ENCODE measurements around the gene MTA3. TPM values are rescaled to one million over a fixed set of nuclear protein-coding genes. Genes with fewer than 3 reads are reported as not detected.

The MTA3 gene
- total and polyA plus RNA-seq, 9 of the 15 experiments (the other 6 are each of a cell fraction or from before 2014, with no cell fraction given) = 12.4 to 39.6 (median 23.5) TPM

DNA sequence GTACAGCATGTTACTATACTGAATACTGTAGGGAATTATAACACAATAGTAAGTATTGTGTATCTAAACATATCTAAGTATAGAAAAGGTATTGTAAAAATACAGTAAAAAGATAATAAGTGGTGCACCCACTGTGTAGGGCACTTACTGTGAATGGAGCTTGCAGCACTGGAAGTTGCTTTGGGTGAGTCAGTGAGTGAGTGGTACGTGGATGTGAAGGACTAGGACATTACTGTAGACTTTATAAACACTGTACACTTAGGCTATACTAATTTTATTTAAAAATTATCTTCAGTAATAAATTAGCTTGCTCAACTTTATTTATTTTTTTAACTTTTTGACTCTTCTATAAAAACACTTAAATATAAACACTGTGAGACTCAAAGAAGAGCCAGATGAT is 82.6 kb downstream of the MTA3 start:
- 85% methylated on average over 1 of the region's 1 CpG for WGBS (ENCODE audit: insufficient coverage, low coverage, missing lambda C conversion rate)
- Histone ChIP-seq H4K20me1 (replicated peaks; ENCODE audit: control insufficient read depth, insufficient read depth, low read length) (0 out of 2 replicates have a peak, but pooled peaks cover 3% of the 10 kb centered on the region), H3K4me1 (replicated peaks in 1 of 2; ENCODE audit: control insufficient read depth in 2 of 2, insufficient read depth in 2 of 2, low read length in 2 of 2) (no peaks in the 10 kb centered on the region), H3K27me3 (ENCODE audit: control insufficient read depth in 2 of 2, insufficient read depth in 2 of 2, low read length in 2 of 2) (no peaks in the 10 kb centered on the region), H3K4me2 (ENCODE audit: insufficient read depth, low read length) (no peak overlapping the region), H3K9me3 (replicated peaks; ENCODE audit: control insufficient read depth, insufficient read depth, low read depth, low read length) (no peaks in the 10 kb centered on the region), H3K4me3 (no peak overlapping the region), H3K79me2 (ENCODE audit: control insufficient read depth, insufficient read depth, low read length) (no peaks in the 10 kb centered on the region), H3K9me1 (ENCODE audit: control insufficient read depth, insufficient read depth, low read length) (no peaks in the 10 kb centered on the region), H2AFZ (ENCODE audit: low read depth, low read length) (no peak overlapping the region), H3K27ac (ENCODE audit: extremely low read depth, low read depth, low read length) (no peak overlapping the region), H3K9ac (ENCODE audit: insufficient read depth in 1 of 2, low read depth in 2 of 2, low read length in 2 of 2) (no peak overlapping the region), H3K36me3 (ENCODE audit: control insufficient read depth, insufficient read depth, low read length) (no peaks in the 10 kb centered on the region)
- TF ChIP-seq KLF1 (tag; IDR thresholded peaks at IDR 0.05) = no peak
- TF ChIP-seq JUN (IDR thresholded peaks at IDR 0.05; ENCODE audit: borderline replicate concordance, low read depth, low read length) = no peak
- TF ChIP-seq JUN (CRISPR knock-in tag; IDR thresholded peaks at IDR 0.05; ENCODE audit: borderline replicate concordance) = no peak
- TF ChIP-seq ETV5 (CRISPR knock-in tag; IDR thresholded peaks at IDR 0.05; ENCODE audit: low read depth) = no peak
- no peak for TF ChIP-seq MEF2A (IDR thresholded peaks at IDR 0.05; ENCODE audit: control insufficient read depth, low read depth, low read length)
- TF ChIP-seq SAFB (IDR thresholded peaks at IDR 0.05; ENCODE audit: borderline replicate concordance, low read depth, low read length) = no peak
- TF ChIP-seq PRPF4 (IDR thresholded peaks at IDR 0.05; ENCODE audit: insufficient read depth, low read depth, low read length, poor library complexity, severe bottlenecking) = no peak
- no peak for TF ChIP-seq ZFP1 (CRISPR knock-in tag; IDR thresholded peaks at IDR 0.05)
- no peak for TF ChIP-seq KDM5B (IDR thresholded peaks at IDR 0.05; ENCODE audit: insufficient replicate concordance, low read depth, low read length)
- TF ChIP-seq PPARD (CRISPR knock-in tag; IDR thresholded peaks at IDR 0.05) = no peak
- TF ChIP-seq, protein P1, sequence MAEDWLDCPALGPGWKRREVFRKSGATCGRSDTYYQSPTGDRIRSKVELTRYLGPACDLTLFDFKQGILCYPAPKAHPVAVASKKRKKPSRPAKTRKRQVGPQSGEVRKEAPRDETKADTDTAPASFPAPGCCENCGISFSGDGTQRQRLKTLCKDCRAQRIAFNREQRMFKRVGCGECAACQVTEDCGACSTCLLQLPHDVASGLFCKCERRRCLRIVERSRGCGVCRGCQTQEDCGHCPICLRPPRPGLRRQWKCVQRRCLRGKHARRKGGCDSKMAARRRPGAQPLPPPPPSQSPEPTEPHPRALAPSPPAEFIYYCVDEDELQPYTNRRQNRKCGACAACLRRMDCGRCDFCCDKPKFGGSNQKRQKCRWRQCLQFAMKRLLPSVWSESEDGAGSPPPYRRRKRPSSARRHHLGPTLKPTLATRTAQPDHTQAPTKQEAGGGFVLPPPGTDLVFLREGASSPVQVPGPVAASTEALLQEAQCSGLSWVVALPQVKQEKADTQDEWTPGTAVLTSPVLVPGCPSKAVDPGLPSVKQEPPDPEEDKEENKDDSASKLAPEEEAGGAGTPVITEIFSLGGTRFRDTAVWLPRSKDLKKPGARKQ (CRISPR knock-in tag; IDR thresholded peaks at IDR 0.05) = no peak
- TF ChIP-seq, protein P2, sequence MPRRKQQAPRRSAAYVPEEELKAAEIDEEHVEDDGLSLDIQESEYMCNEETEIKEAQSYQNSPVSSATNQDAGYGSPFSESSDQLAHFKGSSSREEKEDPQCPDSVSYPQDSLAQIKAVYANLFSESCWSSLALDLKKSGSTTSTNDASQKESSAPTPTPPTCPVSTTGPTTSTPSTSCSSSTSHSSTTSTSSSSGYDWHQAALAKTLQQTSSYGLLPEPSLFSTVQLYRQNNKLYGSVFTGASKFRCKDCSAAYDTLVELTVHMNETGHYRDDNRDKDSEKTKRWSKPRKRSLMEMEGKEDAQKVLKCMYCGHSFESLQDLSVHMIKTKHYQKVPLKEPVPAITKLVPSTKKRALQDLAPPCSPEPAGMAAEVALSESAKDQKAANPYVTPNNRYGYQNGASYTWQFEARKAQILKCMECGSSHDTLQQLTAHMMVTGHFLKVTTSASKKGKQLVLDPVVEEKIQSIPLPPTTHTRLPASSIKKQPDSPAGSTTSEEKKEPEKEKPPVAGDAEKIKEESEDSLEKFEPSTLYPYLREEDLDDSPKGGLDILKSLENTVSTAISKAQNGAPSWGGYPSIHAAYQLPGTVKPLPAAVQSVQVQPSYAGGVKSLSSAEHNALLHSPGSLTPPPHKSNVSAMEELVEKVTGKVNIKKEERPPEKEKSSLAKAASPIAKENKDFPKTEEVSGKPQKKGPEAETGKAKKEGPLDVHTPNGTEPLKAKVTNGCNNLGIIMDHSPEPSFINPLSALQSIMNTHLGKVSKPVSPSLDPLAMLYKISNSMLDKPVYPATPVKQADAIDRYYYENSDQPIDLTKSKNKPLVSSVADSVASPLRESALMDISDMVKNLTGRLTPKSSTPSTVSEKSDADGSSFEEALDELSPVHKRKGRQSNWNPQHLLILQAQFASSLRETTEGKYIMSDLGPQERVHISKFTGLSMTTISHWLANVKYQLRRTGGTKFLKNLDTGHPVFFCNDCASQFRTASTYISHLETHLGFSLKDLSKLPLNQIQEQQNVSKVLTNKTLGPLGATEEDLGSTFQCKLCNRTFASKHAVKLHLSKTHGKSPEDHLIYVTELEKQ (CRISPR knock-in tag; IDR thresholded peaks at IDR 0.05) = no peak
- no peak for TF ChIP-seq ZNF77 (CRISPR knock-in tag; IDR thresholded peaks at IDR 0.05)
- TF ChIP-seq, protein P3, sequence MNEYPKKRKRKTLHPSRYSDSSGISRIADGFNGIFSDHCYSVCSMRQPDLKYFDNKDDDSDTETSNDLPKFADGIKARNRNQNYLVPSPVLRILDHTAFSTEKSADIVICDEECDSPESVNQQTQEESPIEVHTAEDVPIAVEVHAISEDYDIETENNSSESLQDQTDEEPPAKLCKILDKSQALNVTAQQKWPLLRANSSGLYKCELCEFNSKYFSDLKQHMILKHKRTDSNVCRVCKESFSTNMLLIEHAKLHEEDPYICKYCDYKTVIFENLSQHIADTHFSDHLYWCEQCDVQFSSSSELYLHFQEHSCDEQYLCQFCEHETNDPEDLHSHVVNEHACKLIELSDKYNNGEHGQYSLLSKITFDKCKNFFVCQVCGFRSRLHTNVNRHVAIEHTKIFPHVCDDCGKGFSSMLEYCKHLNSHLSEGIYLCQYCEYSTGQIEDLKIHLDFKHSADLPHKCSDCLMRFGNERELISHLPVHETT (CRISPR knock-in tag; conservative IDR thresholded peaks at IDR 0.05 in 1 of 2, IDR thresholded peaks at IDR 0.05 in 1 of 2) = no peak
- TF ChIP-seq MYBL2 (IDR thresholded peaks at IDR 0.05; ENCODE audit: low read depth) = no peak
- TF ChIP-seq MYBL2 (CRISPR knock-in tag; IDR thresholded peaks at IDR 0.05; ENCODE audit: borderline replicate concordance) = no peak
- TF ChIP-seq ZNF583 (CRISPR knock-in tag; IDR thresholded peaks at IDR 0.05) = no peak
- no TSS peak for BruUV-seq (replicated peaks)
- intact Hi-C loops (cut with micrococcal nuclease) = no loop called here
- DNase-seq (ENCODE audit: extremely low read depth in 1 of 4, low spot score in 3 of 4) (no peak), FAIRE-seq (no peak), ATAC-seq (no peak)
- in situ Hi-C loops (cut with MboI) = no loop called here
- ChIA-PET CTCF (ENCODE audit: low intra/inter-chr PET ratio) (no interaction called here), POLR2A (interaction anchor here (0.6 to 1.7 kb wide), 3 partner anchors 10 to 81 kb away, joined by 3 to 6 read pairs (median 3); no protein-coding TSS in a partner anchor)

All from K562 (cell line).